LNCaP clone FGC (cell line): ENCODE data around the gene TM9SF4.

Source experiments
- DNase-seq: peaks from one replicate; pipeline ENCODE4 v3.0.0-alpha.2; 2011; ENCODE audit warnings: low read depth
- H3K4me3 ChIP-seq: 2 replicates; pipeline ENCODE4 v1.5.1; 2011; ENCODE audit warnings: mild to moderate bottlenecking, low read depth, low read length, control low read depth
- CTCF ChIP-seq: IDR thresholded peaks from 2 replicates; pipeline ENCODE4 v1.5.1; 2012; ENCODE audit warnings: mild to moderate bottlenecking; ENCODE audit not compliant: control insufficient read depth, insufficient read depth; ENCODE audit errors: extremely low read depth

Gene TM9SF4

GRCh38 chr20:32077190-32077589, 32.3 kb upstream of the TM9SF4 start:
- TF ChIP-seq CTCF = no peak
- DNase-seq = no peak
- H3K4me3 ChIP-seq = no peak overlapping the region

DNA sequence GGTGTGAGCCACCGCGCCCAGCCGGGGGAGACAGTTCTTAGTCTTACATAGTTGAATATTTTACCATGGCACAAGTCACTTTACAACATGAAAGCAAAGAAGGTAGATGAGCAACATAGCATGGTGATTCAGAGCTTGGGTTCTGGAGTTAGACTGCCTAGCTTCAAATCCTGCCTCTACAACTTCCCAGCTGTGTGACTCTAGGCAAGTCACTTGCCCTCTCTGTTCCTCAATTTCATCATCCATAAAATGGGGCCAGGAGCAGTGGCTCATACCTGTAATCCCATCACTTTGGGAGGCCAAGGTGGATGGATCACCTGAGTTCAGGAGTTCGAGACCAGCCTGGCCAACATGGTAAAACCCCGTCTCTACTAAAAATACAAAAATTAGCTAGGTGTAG, 31.2 kb upstream of the TM9SF4 start:
- no peak for TF ChIP-seq CTCF
- no peak overlapping the region for H3K4me3 ChIP-seq
- no peak for DNase-seq

- DNase-seq = no peak
- no peak for TF ChIP-seq CTCF
- H3K4me3 ChIP-seq = no peak overlapping the region
Observed at GRCh38 chr20:32078791-32079190, 30.7 kb upstream of the TM9SF4 start.

DNA sequence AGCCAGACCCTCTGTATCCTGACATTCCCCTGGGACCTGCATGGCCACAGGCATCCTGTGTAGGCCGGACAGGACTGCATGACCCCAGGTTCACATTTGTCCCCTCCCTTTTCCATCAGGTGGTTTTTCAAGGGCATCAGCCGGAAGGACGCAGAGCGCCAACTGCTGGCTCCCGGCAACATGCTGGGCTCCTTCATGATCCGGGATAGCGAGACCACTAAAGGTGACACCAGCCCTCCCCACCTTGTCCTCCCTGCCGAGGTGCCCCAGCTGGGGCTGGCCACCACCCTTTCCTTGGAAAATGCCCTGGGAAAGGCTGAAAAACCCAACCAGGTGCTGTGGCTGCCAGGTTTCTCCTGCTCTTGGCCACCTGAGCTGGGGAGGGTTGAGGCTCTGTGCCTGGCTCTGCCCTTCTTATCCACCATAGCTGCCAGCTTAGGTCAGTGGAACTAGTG, 29.8 kb upstream of the TM9SF4 start:
- TF ChIP-seq CTCF = no peak
- H3K4me3 ChIP-seq = no peak overlapping the region
- DNase-seq = no peak

DNA sequence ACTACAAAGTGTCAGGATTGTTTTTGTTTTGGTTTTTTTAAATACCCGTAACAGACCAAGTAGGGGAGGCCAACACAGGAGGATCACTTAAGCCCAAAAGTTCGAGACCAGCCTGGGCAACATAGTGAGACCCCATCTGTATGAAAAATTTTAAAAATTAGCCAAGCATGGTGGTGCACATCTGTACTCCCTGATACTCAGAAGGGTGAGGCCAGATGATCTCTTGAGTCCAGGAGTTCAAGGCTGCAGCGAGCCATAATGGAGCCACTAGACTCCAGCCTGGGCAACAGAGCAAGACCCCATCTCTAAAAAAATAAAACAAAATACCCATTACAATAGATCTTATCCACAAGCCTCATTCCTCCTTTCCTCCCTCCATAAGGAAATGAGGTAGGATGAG, 28.7 kb upstream of the TM9SF4 start:
- DNase-seq = no peak
- H3K4me3 ChIP-seq = no peak overlapping the region
- TF ChIP-seq CTCF = no peak

DNA sequence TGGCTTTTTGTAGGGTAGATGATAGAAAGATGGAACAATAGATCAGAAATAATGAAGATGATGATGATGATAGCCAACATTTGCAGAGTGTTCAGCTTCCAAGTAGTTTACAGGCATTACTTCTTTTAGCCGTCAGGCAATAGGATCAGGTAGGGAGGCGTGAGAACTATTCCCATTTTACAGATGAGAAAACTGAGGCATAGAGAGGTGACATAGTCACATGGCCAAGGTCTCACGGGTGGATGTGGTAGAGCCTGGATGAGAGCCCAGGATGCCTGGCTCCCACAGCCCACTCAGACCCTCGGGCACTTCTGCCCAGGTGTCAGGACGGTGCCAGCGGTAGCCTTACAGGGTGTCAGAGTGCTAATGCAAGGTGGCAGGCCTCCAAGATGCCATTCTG, 26.0 kb upstream of the TM9SF4 start:
- TF ChIP-seq CTCF = no peak
- no peak for DNase-seq
- H3K4me3 ChIP-seq = no peak overlapping the region

- H3K4me3 ChIP-seq = no peak overlapping the region
- no peak for TF ChIP-seq CTCF
- DNase-seq = no peak
Observed at GRCh38 chr20:32087070-32087469, 22.4 kb upstream of the TM9SF4 start.
